Uterus (tissue), 4 donors: ENCODE results near the gene SPECC1. TPM values are rescaled to one million over a fixed set of nuclear protein-coding genes. Genes with fewer than 3 reads are reported as not detected.

Source experiments
- DNase-seq, 2 donors: peaks; one replicate each; pipeline ENCODE4 v3.0.0-alpha.2; 2019 to 2020
- H3K27ac ChIP-seq, 2 donors: fragments of 200-600 bp; sonication (generic); 1 replicate in 1 of 2; 2 replicates in 1 of 2; pipeline ENCODE4 v1.5.1; 2016 to 2018
- H3K27me3 ChIP-seq, 2 donors: fragments of 200-600 bp; sonication (generic); one replicate each; pipeline ENCODE4 v1.5.1; 2018 to 2019; ENCODE audit warnings: control low read depth in 1 of 2
- H3K36me3 ChIP-seq, 2 donors: fragments of 200-600 bp; sonication (generic); one replicate each; pipeline ENCODE4 v1.5.1; 2019; ENCODE audit warnings: control low read depth in 1 of 2
- H3K4me1 ChIP-seq, 2 donors: fragments of 200-600 bp; sonication (generic); one replicate each; pipeline ENCODE4 v1.5.1; 2018 to 2019; ENCODE audit warnings: control low read depth in 1 of 2
- H3K4me3 ChIP-seq, 2 donors: fragments of 200-600 bp; sonication (generic); 1 replicate in 1 of 2; 2 replicates in 1 of 2; pipeline ENCODE4 v1.5.1; 2018 to 2019; ENCODE audit warnings: mild to moderate bottlenecking in 1 of 2
- H3K9me3 ChIP-seq, 2 donors: fragments of 200-600 bp; sonication (generic); one replicate each; pipeline ENCODE4 v1.5.1; 2019; ENCODE audit warnings: control low read depth in 1 of 2
- CTCF ChIP-seq, 4 experiments: fragments of 200-600 bp in 2 of 4; fragments of 450-650 bp in 2 of 4; sonication (generic) in 2 of 4; IDR thresholded peaks; one replicate each; pipeline ENCODE4 v1.5.1; 2016 to 2019; ENCODE audit warnings: antibody characterized with exemption in 4 of 4, mild to moderate bottlenecking in 2 of 4, moderate library complexity in 1 of 4
- POLR2A ChIP-seq, 2 donors: fragments of 450-650 bp; IDR thresholded peaks; one replicate each; pipeline ENCODE4 v1.6.1; 2016; ENCODE audit warnings: antibody characterized with exemption in 2 of 2, mild to moderate bottlenecking in 1 of 2, moderate library complexity in 1 of 2
- intact Hi-C: fragments of 100-400 bp; cut with DNase I; formaldehyde crosslinking; loops from one replicate; pipeline ENCODE4 v1.15.1; 2023; ENCODE audit warnings: low total_unique reads
- total RNA-seq, 4 donors: library from RNA; depleted of rRNA in 3 of 4; stranded (reverse); fragments of >200 nt in 3 of 4; gene quantifications; one replicate each; pipeline versions ENCODE4 v1.1.0 to v1.2.4, GENCODE V29; 2014 to 2023
- donor health status: DM: yes; HTN: yes; CAD: no.

Gene SPECC1
- total RNA-seq, 4 donors from 2014 or later: 22.6 to 63.0 (median 44.0) TPM

- H3K36me3 ChIP-seq: no peaks in the 10 kb centered on the region
- no peaks in the 10 kb centered on the region for H3K27me3 ChIP-seq
- DNase-seq: no peak
- intact Hi-C loops: no loop called here
- no peak for TF ChIP-seq CTCF (IDR thresholded peaks at IDR 0.05)
- TF ChIP-seq POLR2A (IDR thresholded peaks at IDR 0.05): no peak
- no peak overlapping the region for H3K4me3 ChIP-seq
- no peaks in the 10 kb centered on the region for H3K9me3 ChIP-seq
- H3K4me1 ChIP-seq: no peaks in the 10 kb centered on the region
- no peak overlapping the region for H3K27ac ChIP-seq
These were observed 191.0 kb downstream of the SPECC1 start for GRCh38 chr17:20200016-20200795.

- intact Hi-C loops: no loop called here
- DNase-seq: no peak
- no peaks in the 10 kb centered on the region for H3K27me3 ChIP-seq
- TF ChIP-seq POLR2A (IDR thresholded peaks at IDR 0.05): no peak
- TF ChIP-seq CTCF (IDR thresholded peaks at IDR 0.05): no peak
- H3K27ac ChIP-seq: no peak overlapping the region
- no peaks in the 10 kb centered on the region for H3K4me1 ChIP-seq
- no peaks in the 10 kb centered on the region for H3K36me3 ChIP-seq
- no peaks in the 10 kb centered on the region for H3K9me3 ChIP-seq
- H3K4me3 ChIP-seq: no peak overlapping the region
These were observed 191.8 kb downstream of the SPECC1 start for GRCh38 chr17:20200865-20201458.

GRCh38 chr17:20202141-20202621 is 193.0 kb downstream of the SPECC1 start:
- no peak overlapping the region for H3K4me3 ChIP-seq
- no peaks in the 10 kb centered on the region for H3K27me3 ChIP-seq
- H3K36me3 ChIP-seq: no peaks in the 10 kb centered on the region
- TF ChIP-seq CTCF (IDR thresholded peaks at IDR 0.05) (no peak), POLR2A (IDR thresholded peaks at IDR 0.05) (no peak)
- H3K4me1 ChIP-seq: no peaks in the 10 kb centered on the region
- DNase-seq: no peak
- intact Hi-C loops: no loop called here
- H3K27ac ChIP-seq: no peak overlapping the region
- H3K9me3 ChIP-seq: no peaks in the 10 kb centered on the region

- H3K4me3 ChIP-seq: no peak overlapping the region
These were observed 193.9 kb downstream of the SPECC1 start for GRCh38 chr17:20203018-20203417.

More at GRCh38 chr17:20203018-20203417, 193.9 kb downstream of the SPECC1 start:
- intact Hi-C loops: no loop called here
- no peaks in the 10 kb centered on the region for H3K27me3 ChIP-seq
- no peak overlapping the region for H3K27ac ChIP-seq
- no peaks in the 10 kb centered on the region for H3K36me3 ChIP-seq
- no peak for DNase-seq
- no peaks in the 10 kb centered on the region for H3K4me1 ChIP-seq
- TF ChIP-seq CTCF (IDR thresholded peaks at IDR 0.05) (no peak), POLR2A (IDR thresholded peaks at IDR 0.05) (no peak)
- H3K9me3 ChIP-seq: no peaks in the 10 kb centered on the region
